Neural progenitor cell (in vitro differentiated cells): Measurements from ENCODE around the gene ANK3.

ENCODE experiments used
- EZH2 ChIP-seq: fragments of 200-600 bp; sonication (generic); IDR thresholded peaks from 2 replicates; pipeline ENCODE4 v1.6.1; 2017; ENCODE audit warnings: antibody characterized with exemption, mild to moderate bottlenecking, moderate library complexity
- EZH2phosphoT487 ChIP-seq: fragments of 200-600 bp; sonication (generic); IDR thresholded peaks from 2 replicates; pipeline ENCODE4 v1.6.1; 2017; ENCODE audit warnings: antibody characterized with exemption
- TF ChIP-seq, protein P1 (sequence below): fragments of 200-600 bp; sonication (generic); IDR thresholded peaks from 2 replicates; pipeline ENCODE4 v1.5.1; 2017; ENCODE audit warnings: antibody characterized with exemption, mild to moderate bottlenecking

DNA sequence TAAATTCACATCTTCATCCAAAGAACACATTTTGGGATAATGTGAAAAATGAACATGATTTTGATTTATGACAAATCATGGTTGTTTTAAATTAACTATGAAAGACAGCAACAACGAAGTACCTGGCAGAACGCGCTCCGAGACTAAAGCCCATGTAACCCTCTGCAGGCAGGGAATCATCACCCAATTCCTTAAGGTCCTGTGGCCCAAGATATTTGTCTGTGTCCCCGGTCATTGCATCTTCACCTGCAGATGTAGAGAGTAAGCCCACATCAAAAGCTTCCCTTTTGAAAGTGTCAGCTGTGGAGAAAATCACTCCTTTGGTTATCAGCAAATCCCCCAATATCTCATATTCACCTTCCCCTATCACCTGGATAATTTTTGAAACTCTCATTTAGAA is 250.8 kb downstream of the ANK3 start:
- TF ChIP-seq, protein P1, sequence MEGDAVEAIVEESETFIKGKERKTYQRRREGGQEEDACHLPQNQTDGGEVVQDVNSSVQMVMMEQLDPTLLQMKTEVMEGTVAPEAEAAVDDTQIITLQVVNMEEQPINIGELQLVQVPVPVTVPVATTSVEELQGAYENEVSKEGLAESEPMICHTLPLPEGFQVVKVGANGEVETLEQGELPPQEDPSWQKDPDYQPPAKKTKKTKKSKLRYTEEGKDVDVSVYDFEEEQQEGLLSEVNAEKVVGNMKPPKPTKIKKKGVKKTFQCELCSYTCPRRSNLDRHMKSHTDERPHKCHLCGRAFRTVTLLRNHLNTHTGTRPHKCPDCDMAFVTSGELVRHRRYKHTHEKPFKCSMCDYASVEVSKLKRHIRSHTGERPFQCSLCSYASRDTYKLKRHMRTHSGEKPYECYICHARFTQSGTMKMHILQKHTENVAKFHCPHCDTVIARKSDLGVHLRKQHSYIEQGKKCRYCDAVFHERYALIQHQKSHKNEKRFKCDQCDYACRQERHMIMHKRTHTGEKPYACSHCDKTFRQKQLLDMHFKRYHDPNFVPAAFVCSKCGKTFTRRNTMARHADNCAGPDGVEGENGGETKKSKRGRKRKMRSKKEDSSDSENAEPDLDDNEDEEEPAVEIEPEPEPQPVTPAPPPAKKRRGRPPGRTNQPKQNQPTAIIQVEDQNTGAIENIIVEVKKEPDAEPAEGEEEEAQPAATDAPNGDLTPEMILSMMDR = no peak
- TF ChIP-seq EZH2phosphoT487 = no peak
- TF ChIP-seq EZH2 = no peak
